LNCaP clone FGC (cell line): Measurements from ENCODE around the gene RNASE3.
A peak's percentile ranks its signal among the peaks of the same experiment; 100 is the strongest.
"Not testable (repeated sequence)": the region's sequence is repeated elsewhere in the genome, so short reads cannot be mapped to it uniquely, and the experiment has no call there.

Source experiments
- DNase-seq: peaks from one replicate; pipeline ENCODE4 v3.0.0-alpha.2; 2011; ENCODE audit warnings: low read depth
- H3K4me3 ChIP-seq: 2 replicates; pipeline ENCODE4 v1.5.1; 2011; ENCODE audit warnings: mild to moderate bottlenecking, low read depth, low read length, control low read depth
- CTCF ChIP-seq: IDR thresholded peaks from 2 replicates; pipeline ENCODE4 v1.5.1; 2012; ENCODE audit warnings: mild to moderate bottlenecking; ENCODE audit not compliant: control insufficient read depth, insufficient read depth; ENCODE audit errors: extremely low read depth

Gene RNASE3

GRCh38 chr14:20904393-20905029 lies 13.3 kb downstream of the RNASE3 start:
- no peak overlapping the region for H3K4me3 ChIP-seq
- DNase-seq = no peak
- no peak for TF ChIP-seq CTCF

DNA sequence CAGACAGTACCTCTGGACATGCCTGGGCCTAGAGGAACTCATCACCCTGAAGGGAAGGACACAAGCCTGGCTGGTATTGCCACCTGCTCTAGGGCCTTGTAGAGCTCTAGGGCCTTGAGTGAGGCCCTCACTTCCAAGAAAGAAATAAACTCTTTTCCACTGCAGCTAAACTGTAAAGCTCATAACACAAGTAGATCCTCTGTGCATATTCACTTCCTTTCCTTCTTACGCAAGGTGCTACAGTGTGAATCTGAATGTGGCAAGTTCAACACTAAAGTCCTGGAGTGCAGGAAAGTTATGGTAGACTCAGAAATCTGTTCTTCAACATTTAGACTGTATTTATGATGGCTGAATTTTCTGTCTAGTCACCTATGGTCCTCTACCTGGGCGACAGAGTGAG lies 14.5 kb downstream of the RNASE3 start:
- no peak for TF ChIP-seq CTCF
- no peak for DNase-seq
- H3K4me3 ChIP-seq = no peak overlapping the region

GRCh38 chr14:20907214-20907613 lies 16.0 kb downstream of the RNASE3 start:
- no peak for DNase-seq
- H3K4me3 ChIP-seq = no peak overlapping the region
- TF ChIP-seq CTCF = no peak

DNA sequence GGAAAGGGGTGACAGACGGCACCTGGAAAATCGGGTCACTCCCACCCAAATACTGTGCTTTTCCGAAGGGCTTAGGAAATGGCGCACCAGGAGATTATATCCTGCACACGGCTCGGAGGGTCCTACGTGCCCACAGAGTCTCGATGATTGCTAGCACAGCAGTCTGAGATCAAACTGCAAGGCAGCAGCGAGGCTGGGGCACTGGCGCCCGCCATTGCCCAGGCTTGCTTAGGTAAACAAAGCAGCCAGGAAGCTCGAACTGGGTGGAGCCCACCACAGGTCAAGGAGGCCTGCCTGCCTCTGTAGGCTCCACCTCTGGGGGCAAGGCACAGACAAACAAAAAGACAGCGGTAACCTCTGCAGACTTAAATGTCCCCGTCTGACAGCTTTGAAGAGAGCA lies 19.6 kb downstream of the RNASE3 start:
- not testable (repeated sequence) for H3K4me3 ChIP-seq, DNase-seq

- H3K4me3 ChIP-seq, DNase-seq: not testable (repeated sequence)
These were observed 28.0 kb downstream of the RNASE3 start for GRCh38 chr14:20919038-20919756.

- DNase-seq, H3K4me3 ChIP-seq: not testable (repeated sequence)
These were observed 32.6 kb downstream of the RNASE3 start for GRCh38 chr14:20923766-20924297.

DNA sequence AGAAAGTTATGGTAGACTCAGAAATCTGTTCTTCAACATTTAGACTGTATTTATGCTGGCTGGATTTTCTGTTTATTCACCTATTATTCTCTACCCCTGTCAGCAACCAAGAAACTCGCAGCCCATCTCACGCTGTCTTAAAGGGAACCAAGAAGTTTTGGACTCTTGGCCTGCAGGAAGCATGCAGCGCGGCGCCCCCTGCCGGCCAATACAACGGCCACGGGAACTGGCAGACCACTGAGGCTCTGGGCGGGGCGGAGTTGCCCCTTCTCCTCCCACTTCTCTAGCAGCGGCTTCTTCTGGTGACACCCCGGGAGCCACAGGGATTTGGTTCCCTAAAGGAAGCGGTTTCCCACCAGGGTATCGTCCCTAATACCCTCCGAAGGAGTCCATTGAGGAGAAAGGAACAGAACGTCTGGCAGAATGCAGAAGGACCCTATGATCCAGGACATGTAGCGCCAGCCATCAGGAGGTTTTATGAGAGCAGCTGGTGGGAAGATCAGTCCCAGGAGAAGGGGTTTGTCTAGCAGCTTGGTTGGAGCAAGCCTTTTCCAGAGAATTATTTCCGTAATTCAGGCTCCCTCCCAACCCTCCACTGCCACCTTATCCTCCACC lies 43.1 kb downstream of the RNASE3 start:
- DNase-seq = peak; percentile 0
- TF ChIP-seq CTCF = peak; percentile 52
- H3K4me3 ChIP-seq = no peak overlapping the region

GRCh38 chr14:20935303-20935984 lies 44.3 kb downstream of the RNASE3 start:
- DNase-seq = no peak
- TF ChIP-seq CTCF = no peak
- no peak overlapping the region for H3K4me3 ChIP-seq
